GM12864 (cell line): ENCODE data around the gene CTLA4.

Experiments
- DNase-seq: peaks from one replicate; pipeline ENCODE4 v3.0.0-alpha.2; 2011; ENCODE audit warnings: low read depth
- H3K4me3 ChIP-seq: 2 replicates; pipeline ENCODE4 v1.5.1; 2011; ENCODE audit warnings: mild to moderate bottlenecking, low read depth, low read length, control low read depth
- CTCF ChIP-seq: IDR thresholded peaks from 2 replicates; pipeline ENCODE4 v1.5.1; 2011; ENCODE audit warnings: low read depth, mild to moderate bottlenecking, moderate library complexity, low read length, control low read depth, inconsistent platforms; ENCODE audit errors: missing control alignments

Gene CTLA4

GRCh38 chr2:203824603-203825002 is 43.0 kb upstream of the CTLA4 start:
- TF ChIP-seq CTCF, result no peak

DNA sequence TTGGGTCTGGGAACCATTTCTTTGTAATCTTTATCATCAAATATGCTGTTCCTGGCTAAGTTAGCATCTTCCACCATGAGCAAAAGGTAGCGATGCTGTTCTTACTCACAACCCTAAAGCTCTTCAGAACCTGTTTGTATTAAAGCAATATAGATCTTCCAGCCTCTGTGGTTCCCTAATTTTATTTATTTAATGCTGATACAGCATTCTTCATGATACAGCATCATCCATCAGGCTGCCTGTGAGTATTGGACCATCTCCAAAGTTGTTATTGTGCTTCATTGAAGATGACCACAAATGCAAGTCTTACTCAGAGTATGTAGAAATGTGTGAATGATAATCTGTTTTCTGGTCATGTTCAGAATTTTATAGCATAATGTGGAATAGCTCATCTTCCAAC is 40.9 kb upstream of the CTLA4 start:
- TF ChIP-seq CTCF, result no peak

More at GRCh38 chr2:203824603-203825002, 43.0 kb upstream of the CTLA4 start:
- no peak for DNase-seq
- H3K4me3 ChIP-seq, result no peak overlapping the region

DNA sequence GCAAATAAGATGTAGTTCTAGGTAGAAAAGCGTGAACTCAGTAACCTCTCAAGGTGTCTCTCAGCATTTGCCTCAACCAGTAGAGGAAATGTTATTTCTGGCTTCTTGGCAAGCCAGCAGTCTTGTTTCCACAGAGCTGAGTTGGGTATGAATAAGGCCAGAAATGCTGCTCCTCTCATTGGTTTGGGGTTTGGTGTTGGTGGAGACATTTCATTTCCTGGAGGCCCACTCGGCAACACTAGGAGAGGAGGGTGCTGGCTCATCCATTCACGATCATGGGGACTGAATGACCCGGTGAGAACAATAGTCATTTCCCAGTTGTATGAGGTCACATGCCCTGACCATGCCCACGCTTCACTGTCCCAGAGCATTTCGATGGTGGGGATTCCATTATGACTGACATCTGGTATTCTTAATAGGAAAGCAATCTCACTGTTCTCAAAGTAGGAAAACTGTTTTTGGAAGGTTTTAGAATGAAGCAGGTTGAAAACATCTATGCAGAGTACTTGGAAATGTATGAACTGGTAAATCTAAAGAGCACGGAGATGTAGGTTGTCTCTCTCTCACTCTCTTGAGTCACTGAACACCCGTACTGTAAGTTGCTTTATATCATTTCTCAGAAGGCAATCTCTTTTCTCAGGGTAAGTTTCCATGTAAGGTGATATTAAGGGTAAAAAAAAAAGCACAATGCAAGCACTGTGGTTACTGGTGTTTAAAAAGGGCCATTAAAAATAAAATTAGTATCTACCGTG is 37.1 kb upstream of the CTLA4 start:
- no peak for DNase-seq
- H3K4me3 ChIP-seq, result no peak overlapping the region
- TF ChIP-seq CTCF, result no peak

More for the DNA sequence above, 40.9 kb upstream of the CTLA4 start:
- DNase-seq, result no peak
- H3K4me3 ChIP-seq, result no peak overlapping the region

GRCh38 chr2:203835420-203835819 is 32.2 kb upstream of the CTLA4 start:
- no peak for TF ChIP-seq CTCF
- H3K4me3 ChIP-seq, result no peak overlapping the region
- DNase-seq, result no peak

DNA sequence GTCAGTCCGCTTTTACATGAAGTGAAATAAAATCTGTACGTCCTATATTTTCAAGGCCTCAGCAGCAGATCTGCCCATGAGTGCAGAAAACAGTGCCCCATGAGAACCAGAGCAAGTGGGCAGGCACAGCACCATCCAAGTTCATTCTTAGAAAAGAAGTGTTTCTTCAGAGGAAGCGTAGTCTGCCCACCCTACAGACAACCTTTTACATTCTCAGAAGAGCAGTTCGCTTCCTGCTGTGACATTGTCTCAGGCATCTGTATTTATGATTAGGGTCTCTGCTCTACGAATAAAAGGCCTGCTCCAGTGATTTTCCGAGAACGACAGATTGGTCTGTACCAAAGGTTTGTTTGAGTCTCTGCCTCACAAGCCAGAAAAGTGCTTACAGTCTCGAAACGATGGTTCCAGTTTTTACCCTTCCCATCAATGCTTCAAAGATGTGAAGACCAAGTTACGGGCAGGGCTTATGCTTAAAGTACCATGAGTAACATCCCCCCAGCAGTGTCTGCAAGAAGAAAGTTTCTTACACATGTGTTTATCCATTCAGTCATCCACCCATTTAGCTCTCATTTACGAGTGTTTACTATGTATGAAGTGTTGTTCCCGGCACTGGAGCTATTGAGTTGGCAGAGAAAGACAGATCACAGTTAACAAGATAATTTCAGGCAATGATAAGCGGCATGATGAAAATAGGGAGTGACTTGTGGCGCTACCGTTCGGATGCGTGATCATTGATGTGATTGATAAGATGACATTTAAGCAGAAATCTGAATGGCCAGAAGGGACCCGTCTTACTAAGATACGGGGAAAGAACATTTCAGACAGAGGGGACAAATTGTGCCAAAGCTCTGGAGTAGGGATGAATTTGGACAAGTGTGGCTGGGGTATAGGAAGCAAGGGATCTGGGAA is 31.4 kb upstream of the CTLA4 start:
- no peak for TF ChIP-seq CTCF
- no peak for DNase-seq
- no peak overlapping the region for H3K4me3 ChIP-seq

GRCh38 chr2:203840655-203841205 is 26.8 kb upstream of the CTLA4 start:
- no peak for TF ChIP-seq CTCF
- DNase-seq, result no peak

More at GRCh38 chr2:203840655-203841205, 26.8 kb upstream of the CTLA4 start:
- H3K4me3 ChIP-seq, result no peak overlapping the region
